Peyer's patch (tissue), 4 donors: ENCODE data around the gene SNRNP27. TPM values are rescaled to one million over a fixed set of nuclear protein-coding genes. Genes with fewer than 3 reads are reported as not detected.
A peak's percentile ranks its signal among the peaks of the same experiment; 100 is the strongest.

Source experiments
- DNase-seq, 3 donors: peaks; one replicate each; pipeline ENCODE4 v3.0.0-alpha.2; 2017 to 2019
- H3K27ac ChIP-seq, 4 donors: fragments of 200-600 bp; sonication (generic); one replicate each; pipeline ENCODE4 v1.5.1; 2016 to 2019
- H3K27me3 ChIP-seq, 2 donors: fragments of 200-600 bp; sonication (generic); one replicate each; pipeline ENCODE4 v1.5.1; 2019
- H3K36me3 ChIP-seq, 3 donors: fragments of 200-600 bp; sonication (generic); one replicate each; pipeline ENCODE4 v1.5.1; 2016 to 2019
- H3K4me1 ChIP-seq, 4 donors: fragments of 200-600 bp; sonication (generic); one replicate each; pipeline ENCODE4 v1.5.1; 2016 to 2019
- H3K4me3 ChIP-seq, 4 donors: fragments of 200-600 bp; sonication (generic); 1 replicate in 3 of 4; 2 replicates in 1 of 4; pipeline ENCODE4 v1.5.1; 2016 to 2019; ENCODE audit warnings: mild to moderate bottlenecking in 1 of 4
- H3K9me3 ChIP-seq, 4 donors: fragments of 200-600 bp; sonication (generic); one replicate each; pipeline ENCODE4 v1.5.1; 2016 to 2019; ENCODE audit warnings: mild to moderate bottlenecking in 1 of 4
- POLR2A ChIP-seq, 2 donors: fragments of 450-650 bp; IDR thresholded peaks; one replicate each; pipeline ENCODE4 v1.5.1; 2017; ENCODE audit warnings: antibody characterized with exemption in 2 of 2, mild to moderate bottlenecking in 2 of 2, moderate library complexity in 2 of 2
- total RNA-seq, 4 donors: library from RNA; depleted of rRNA; stranded (reverse); fragments of >200 nt; gene quantifications; one replicate each; pipeline ENCODE4 v1.1.0, GENCODE V29; 2016
- TF ChIP-seq, protein P1 (sequence below), 6 experiments: fragments of 450-650 bp in 4 of 6; fragments of 200-600 bp in 2 of 6; sonication (generic) in 1 of 6; IDR thresholded peaks; one replicate each; pipeline ENCODE4 v1.5.1; 2017 to 2019; ENCODE audit warnings: antibody characterized with exemption in 6 of 6, mild to moderate bottlenecking in 3 of 6, moderate library complexity in 1 of 6

SNRNP27 gene
- 10 to 100 TPM; 35.4 to 99.0 (median 53.7) TPM for total RNA-seq

- peaks cover 0 to 34% (median 0%) of the 10 kb centered on the region in 3 donors for H3K36me3 ChIP-seq
- no peaks in the 10 kb centered on the region for H3K27me3 ChIP-seq
- peak; percentile 31 for TF ChIP-seq POLR2A (IDR thresholded peaks at IDR 0.05)
- TF ChIP-seq, protein P1, sequence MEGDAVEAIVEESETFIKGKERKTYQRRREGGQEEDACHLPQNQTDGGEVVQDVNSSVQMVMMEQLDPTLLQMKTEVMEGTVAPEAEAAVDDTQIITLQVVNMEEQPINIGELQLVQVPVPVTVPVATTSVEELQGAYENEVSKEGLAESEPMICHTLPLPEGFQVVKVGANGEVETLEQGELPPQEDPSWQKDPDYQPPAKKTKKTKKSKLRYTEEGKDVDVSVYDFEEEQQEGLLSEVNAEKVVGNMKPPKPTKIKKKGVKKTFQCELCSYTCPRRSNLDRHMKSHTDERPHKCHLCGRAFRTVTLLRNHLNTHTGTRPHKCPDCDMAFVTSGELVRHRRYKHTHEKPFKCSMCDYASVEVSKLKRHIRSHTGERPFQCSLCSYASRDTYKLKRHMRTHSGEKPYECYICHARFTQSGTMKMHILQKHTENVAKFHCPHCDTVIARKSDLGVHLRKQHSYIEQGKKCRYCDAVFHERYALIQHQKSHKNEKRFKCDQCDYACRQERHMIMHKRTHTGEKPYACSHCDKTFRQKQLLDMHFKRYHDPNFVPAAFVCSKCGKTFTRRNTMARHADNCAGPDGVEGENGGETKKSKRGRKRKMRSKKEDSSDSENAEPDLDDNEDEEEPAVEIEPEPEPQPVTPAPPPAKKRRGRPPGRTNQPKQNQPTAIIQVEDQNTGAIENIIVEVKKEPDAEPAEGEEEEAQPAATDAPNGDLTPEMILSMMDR (IDR thresholded peaks at IDR 0.05) = no peak
- peaks cover 0 to 13% (median 7%) of the 10 kb centered on the region in 4 donors for H3K4me1 ChIP-seq
- peak; percentile 75 to 87 (median 81) for DNase-seq
- peak within 1 kb of the TSS; percentile 67 to 81 (median 76) for H3K27ac ChIP-seq
- no peaks in the 10 kb centered on the region for H3K9me3 ChIP-seq
- peak within 1 kb of the TSS; percentile 65 to 91 (median 75) for H3K4me3 ChIP-seq
Measured at GRCh38 chr2:69893684-69894551, at the start of gene SNRNP27. SNRNP27 (plus strand) TSS chr2:69893956; CDS start chr2:69893985, 29 bp downstream.

- no peak for DNase-seq
- Histone ChIP-seq H3K9me3 (no peaks in the 10 kb centered on the region), H3K36me3 (peaks cover 0 to 56% (median 0%) of the 10 kb centered on the region in 3 donors), H3K4me3 (no peak overlapping the region), H3K27ac (no peak overlapping the region), H3K27me3 (no peaks in the 10 kb centered on the region), H3K4me1 (no peaks in the 10 kb centered on the region)
- TF ChIP-seq, protein P1 (IDR thresholded peaks at IDR 0.05) = no peak
- no peak for TF ChIP-seq POLR2A (IDR thresholded peaks at IDR 0.05)
Measured at GRCh38 chr2:69843993-69844392, 49.8 kb upstream of the SNRNP27 start.

- Histone ChIP-seq H3K27ac (no peak overlapping the region), H3K9me3 (no peaks in the 10 kb centered on the region), H3K4me1 (no peaks in the 10 kb centered on the region), H3K4me3 (no peak overlapping the region), H3K27me3 (no peaks in the 10 kb centered on the region), H3K36me3 (peaks cover 0 to 59% (median 0%) of the 10 kb centered on the region in 3 donors)
- no peak for TF ChIP-seq POLR2A (IDR thresholded peaks at IDR 0.05)
- TF ChIP-seq, protein P1 (IDR thresholded peaks at IDR 0.05) = no peak
- no peak for DNase-seq
Measured at GRCh38 chr2:69844560-69844959, 49.2 kb upstream of the SNRNP27 start.

DNA sequence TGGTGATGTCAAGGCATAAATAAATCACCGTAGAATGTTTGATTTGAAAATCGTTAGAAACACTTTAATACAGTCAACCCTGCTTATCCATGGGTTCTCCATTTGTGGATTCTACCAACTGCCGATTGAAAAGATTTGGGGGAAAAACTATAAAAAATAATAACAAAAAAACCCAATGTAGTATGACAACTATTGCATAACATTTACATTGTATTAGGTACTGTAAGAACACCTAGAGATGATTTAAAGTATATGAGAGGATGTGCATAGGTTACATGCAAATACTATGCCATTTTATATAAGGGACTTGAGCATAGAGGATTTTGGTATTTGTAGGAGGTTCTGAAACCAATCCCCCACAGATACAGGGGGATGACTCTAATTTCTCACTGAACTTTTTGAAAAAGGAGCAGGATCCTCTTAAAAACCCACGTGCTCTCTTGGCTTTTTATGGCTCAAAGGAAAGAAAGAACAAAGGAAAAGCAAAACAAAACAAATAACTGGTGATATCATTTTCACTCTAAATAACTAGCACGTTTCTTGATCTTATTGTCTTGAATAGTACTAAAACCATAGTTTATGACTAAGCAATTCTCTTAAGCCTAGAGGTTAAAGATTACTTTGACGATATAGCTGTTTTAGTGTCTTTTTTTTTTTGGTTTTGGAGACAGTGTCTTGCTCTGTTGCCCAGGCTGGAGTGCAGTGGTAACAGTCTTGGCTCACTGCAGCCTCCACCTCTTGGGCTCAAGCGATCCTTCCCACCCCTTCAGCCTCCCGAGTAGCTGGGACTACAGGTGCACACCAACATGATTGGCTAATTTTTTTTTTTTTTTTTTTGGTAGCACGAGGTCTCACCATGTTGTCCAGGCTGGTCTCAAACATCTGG is 47.3 kb upstream of the SNRNP27 start:
- H3K27me3 ChIP-seq = no peaks in the 10 kb centered on the region
- H3K36me3 ChIP-seq = peaks cover 0 to 61% (median 0%) of the 10 kb centered on the region in 3 donors
- H3K4me1 ChIP-seq = no peaks in the 10 kb centered on the region
- H3K9me3 ChIP-seq = no peaks in the 10 kb centered on the region
- no peak for DNase-seq
- TF ChIP-seq, protein P1 (IDR thresholded peaks at IDR 0.05) = no peak
- TF ChIP-seq POLR2A (IDR thresholded peaks at IDR 0.05) = no peak
- no peak overlapping the region for H3K27ac ChIP-seq
- H3K4me3 ChIP-seq = no peak overlapping the region

- no peaks in the 10 kb centered on the region for H3K9me3 ChIP-seq
- H3K27me3 ChIP-seq = no peaks in the 10 kb centered on the region
- H3K27ac ChIP-seq = no peak overlapping the region
- TF ChIP-seq, protein P1 (IDR thresholded peaks at IDR 0.05) = no peak
- no peak for TF ChIP-seq POLR2A (IDR thresholded peaks at IDR 0.05)
- H3K4me3 ChIP-seq = no peak overlapping the region
- peaks cover 0 to 67% (median 0%) of the 10 kb centered on the region in 3 donors for H3K36me3 ChIP-seq
- H3K4me1 ChIP-seq = no peaks in the 10 kb centered on the region
- no peak for DNase-seq
Measured at GRCh38 chr2:69847068-69847828, 46.5 kb upstream of the SNRNP27 start.
